ES-I3 (cell line): ENCODE data around the gene ADIPOR2.

Source experiments
- H3K36me3 ChIP-seq: 2 replicates; pipeline ENCODE4 v1.6.1; 2013; ENCODE audit warnings: mild to moderate bottlenecking, low read length, control low read depth, moderate library complexity; ENCODE audit not compliant: insufficient read depth
- H3K4me1 ChIP-seq: 2 replicates; pipeline ENCODE4 v1.6.1; 2013; ENCODE audit warnings: mild to moderate bottlenecking, control low read depth, low read length; ENCODE audit not compliant: insufficient read depth
- H3K9ac ChIP-seq: 2 replicates; pipeline ENCODE4 v1.6.1; 2013; ENCODE audit warnings: low read depth, mild to moderate bottlenecking, low read length, moderate library complexity
- H3K9me3 ChIP-seq: 2 replicates; pipeline ENCODE4 v1.6.1; 2013; ENCODE audit warnings: mild to moderate bottlenecking, low read length, moderate library complexity; ENCODE audit not compliant: control insufficient read depth, insufficient read depth

The ADIPOR2 gene

DNA sequence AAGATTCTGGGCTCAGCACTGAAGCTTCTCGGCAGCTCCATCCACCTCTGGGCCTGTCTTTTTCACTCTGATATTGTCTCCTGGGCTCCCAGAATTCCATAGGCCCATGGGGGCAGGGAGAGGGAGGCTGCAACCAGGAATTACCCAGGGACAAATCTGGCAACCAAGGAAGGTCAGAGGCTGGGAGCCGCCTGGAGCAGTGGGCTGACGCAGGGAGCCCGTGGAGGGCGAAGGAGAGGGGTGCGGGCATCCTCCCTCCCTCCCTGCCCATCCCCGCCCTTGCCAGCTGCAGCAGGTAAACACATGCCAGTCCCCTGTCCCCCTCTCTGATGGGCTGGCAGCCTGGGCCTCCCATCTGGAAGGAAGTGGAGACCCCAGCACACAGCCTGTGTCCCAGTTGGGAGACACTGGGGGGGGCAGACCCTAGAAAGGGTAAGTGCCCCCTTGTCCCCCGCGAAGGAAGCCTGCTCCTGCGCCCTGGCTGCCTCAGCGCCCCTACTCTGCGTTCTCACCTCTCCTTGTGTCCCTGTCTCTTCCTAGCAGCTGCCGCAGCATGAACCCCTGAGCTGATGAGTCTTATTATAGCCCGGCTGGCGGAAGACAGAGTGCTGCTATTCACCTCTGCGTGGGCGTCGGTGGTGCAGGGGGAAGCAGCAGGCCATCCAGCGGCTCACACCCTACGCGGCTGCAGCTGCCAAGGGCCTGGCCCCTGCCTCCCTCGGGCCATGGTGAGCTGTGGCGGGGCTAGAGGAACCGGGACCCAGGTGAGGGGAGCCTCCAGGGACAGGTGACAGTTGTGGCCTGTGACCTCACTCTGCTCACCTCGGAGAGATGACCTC is 136.2 kb downstream of the ADIPOR2 start:
- no peaks in the 10 kb centered on the region for H3K36me3 ChIP-seq
- H3K9ac ChIP-seq, result no peak overlapping the region
- no peaks in the 10 kb centered on the region; the same call in 1 of the 2 replicates for H3K4me1 ChIP-seq
- no peaks in the 10 kb centered on the region for H3K9me3 ChIP-seq

DNA sequence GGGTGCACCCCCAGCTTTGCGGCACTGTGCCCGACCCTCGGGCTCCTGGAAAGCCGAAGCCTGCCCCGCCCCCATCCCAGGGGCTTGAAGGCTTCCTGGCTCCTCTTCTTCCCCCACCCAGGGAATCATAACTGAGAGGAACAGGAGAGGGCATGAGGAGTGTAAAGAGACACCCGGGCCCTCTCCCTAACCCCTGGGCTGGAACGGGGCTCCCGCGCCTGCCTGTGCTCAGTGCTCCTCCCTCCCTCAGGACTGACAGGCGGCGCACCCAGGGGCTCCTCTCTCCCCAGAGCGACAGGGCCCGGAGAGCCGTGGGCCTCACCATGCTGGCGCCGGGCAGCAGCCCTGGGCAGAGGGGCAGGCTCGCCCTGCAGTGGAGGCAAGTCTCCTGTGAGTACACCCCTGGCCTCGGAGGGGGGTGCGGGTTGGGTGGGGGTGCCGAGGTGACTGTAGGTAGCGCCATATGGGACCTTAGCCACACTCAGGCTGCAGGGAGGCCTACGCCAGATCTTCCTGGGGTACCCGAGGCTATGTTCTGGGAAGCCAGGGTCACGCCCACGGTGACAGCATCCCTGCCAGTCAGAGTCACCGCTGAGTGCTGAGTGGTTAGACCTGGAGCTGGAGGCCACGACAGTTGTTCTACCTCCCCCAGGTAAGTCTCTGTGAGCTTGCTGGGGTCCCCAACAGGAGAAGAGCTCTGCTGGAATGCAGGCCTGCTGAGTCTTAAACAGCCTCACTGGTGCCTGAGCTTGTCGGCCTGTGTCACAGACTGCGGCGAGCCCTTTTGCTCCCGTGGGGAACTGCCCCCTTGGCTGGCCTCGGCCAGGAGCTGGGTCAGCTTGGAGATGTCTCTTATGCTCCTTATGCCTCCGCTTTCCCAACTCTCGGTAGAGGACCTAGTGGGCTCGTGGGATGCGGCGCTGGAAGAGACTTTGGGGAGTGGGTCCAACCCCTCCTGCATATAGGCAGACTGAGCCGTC is 137.2 kb downstream of the ADIPOR2 start:
- Histone ChIP-seq H3K9me3 (no peaks in the 10 kb centered on the region), H3K4me1 (no peaks in the 10 kb centered on the region; the same call in 1 of the 2 replicates), H3K9ac (no peak overlapping the region), H3K36me3 (no peaks in the 10 kb centered on the region)

DNA sequence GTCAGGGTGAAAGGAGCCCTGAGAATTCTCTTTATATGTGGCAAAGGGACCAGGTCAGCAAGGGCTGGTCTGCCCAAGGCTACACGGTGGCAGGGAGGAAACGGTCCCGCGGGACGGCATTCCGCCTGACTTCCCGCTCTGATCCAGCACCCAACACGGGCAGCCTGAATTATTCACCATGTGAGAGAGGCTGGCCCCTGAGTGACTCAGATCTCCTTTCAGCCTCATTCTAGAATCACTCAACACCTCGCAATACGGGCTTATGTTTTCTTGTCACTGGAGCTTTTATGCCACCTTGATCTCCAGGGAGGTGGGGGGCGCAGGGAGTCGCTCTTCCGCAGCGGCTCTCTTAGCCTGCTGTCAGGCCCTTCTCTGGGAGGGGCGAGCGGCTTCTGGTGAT is 138.0 kb downstream of the ADIPOR2 start:
- Histone ChIP-seq H3K36me3 (no peaks in the 10 kb centered on the region), H3K4me1 (no peaks in the 10 kb centered on the region; the same call in 1 of the 2 replicates), H3K9ac (no peak overlapping the region), H3K9me3 (no peaks in the 10 kb centered on the region)

DNA sequence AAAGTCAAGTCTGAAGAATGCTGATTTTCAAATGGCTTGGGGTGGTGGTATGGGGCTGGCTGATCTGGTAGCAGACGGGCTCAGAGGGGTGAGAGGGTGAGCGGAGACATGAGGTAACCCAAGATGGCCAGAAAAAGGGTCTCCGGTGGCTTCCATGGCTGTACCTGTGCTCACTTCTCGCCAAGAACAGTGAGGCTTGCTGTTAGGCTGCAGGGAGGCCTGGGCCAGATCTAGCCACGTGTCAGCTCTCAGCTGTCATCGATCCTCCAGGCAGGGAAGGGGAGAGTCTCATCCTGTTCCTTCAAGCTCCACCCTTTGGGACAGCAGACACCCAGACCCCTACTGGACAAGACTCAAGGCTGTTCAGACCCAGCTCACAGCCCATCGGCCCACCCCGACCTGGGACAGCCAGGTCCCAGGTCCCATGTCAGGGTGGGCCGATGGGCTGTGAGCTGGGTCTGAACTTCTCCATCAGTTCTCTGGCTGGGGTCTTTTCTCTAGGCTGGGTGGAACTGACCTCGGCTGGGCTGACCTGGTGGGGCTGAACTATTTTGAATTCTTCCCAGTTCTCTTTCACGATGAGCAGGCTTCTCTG is 138.5 kb downstream of the ADIPOR2 start:
- Histone ChIP-seq H3K9ac (no peak overlapping the region), H3K4me1 (no peaks in the 10 kb centered on the region; the same call in 1 of the 2 replicates), H3K36me3 (no peaks in the 10 kb centered on the region), H3K9me3 (no peaks in the 10 kb centered on the region)

DNA sequence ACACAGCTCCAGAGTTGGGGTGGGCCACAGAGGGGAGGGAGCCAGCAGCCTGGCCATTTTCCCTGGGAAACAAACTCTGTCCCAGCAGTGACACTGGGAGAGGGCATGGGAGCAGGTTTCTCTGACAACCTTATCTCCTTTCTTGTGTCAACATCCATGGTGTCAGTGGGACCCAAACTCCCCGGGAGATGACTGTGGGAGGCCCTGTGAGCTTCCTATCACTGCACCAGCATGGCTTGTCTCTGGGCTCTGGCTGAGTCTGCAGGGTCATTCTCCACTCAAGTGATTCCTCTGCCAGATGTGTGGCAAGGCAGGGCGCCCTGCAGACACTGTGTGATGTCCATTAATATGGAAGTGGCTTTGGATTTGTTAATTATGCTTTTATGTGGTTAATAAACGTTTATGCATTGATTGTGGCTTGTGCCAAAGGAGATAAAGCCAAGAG is 139.6 kb downstream of the ADIPOR2 start:
- H3K9ac ChIP-seq, result no peak overlapping the region
- H3K9me3 ChIP-seq, result no peaks in the 10 kb centered on the region
- H3K36me3 ChIP-seq, result no peaks in the 10 kb centered on the region
- H3K4me1 ChIP-seq, result no peaks in the 10 kb centered on the region; the same call in 1 of the 2 replicates

DNA sequence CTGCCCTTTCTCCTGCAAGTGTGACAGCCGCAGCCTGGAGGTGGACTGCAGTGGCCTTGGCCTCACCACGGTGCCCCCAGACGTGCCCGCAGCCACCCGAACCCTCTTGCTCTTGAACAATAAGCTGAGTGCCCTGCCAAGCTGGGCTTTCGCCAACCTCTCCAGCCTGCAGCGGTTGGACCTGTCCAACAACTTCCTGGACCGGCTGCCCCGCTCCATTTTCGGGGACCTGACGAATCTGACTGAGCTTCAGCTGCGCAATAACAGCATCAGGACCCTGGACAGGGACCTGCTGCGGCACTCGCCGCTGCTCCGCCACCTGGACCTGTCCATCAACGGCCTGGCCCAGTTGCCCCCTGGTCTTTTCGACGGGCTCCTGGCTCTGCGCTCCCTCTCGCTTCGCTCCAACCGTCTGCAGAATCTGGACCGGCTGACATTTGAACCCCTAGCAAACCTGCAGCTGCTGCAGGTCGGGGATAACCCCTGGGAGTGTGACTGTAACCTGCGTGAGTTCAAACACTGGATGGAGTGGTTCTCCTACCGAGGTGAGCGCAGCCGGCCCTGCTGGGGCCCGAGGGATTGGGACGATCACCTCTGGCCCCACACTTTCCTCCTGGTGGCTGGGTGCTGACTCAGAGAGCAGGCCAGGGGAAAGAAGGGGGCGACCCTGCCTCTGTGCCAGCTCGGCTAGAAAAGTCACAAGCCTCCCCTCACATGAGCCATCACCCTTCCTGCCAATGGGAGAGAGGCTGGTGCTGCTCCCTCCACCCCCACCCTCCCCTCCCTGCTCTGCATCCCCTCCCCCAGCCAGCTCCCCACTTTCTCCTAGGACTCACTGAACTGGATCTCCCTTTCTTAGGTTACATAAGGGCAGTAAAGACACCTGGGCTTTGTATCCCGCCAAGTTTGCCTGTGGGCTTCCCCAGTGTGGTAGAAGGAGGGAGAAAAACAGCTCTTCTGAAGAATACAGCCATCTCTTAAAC is 140.4 kb downstream of the ADIPOR2 start:
- Histone ChIP-seq H3K36me3 (no peaks in the 10 kb centered on the region), H3K4me1 (no peaks in the 10 kb centered on the region; the same call in 1 of the 2 replicates), H3K9me3 (no peaks in the 10 kb centered on the region), H3K9ac (peak overlapping the region; percentile 6; the same call in 1 of the 2 replicates)

DNA sequence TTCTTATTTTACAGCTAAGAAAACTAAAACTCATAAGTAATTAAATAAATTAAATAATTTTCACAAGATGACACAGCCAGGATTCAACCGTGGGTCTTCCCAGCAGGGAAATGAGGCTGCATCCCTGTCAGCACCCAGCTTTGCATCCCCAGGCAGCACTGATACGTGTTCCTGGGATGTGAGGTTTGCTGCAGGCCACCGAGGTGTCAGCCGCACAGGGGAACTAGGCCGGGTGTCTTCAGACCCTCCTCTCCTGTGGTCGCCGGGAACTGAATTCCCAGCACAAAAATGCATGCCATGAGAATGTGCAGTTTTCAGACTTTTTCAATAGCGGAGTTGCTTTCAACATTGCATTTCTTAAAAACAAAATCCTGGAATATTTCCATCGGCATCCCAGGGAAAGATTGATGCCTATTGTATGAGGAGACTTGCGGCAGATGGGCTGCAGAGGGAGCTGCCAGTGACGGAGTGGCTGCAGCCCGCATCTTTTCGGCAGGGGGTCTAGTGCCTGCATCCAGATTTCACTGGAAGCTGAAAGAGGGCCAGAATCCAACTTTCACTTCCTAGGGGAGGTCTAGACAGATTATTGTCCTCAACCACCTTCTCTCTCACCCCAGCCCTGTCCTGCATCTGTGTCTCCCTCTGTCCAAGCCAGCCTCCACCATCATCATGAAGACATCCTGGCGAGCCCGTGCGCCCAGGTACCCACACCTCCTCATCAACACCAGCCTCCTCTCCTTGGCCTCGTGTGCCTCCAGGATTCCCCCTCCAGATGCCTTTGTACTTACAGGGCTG is 142.1 kb downstream of the ADIPOR2 start:
- Histone ChIP-seq H3K4me1 (no peaks in the 10 kb centered on the region; the same call in 1 of the 2 replicates), H3K36me3 (no peaks in the 10 kb centered on the region), H3K9ac (no peak overlapping the region), H3K9me3 (no peaks in the 10 kb centered on the region)

DNA sequence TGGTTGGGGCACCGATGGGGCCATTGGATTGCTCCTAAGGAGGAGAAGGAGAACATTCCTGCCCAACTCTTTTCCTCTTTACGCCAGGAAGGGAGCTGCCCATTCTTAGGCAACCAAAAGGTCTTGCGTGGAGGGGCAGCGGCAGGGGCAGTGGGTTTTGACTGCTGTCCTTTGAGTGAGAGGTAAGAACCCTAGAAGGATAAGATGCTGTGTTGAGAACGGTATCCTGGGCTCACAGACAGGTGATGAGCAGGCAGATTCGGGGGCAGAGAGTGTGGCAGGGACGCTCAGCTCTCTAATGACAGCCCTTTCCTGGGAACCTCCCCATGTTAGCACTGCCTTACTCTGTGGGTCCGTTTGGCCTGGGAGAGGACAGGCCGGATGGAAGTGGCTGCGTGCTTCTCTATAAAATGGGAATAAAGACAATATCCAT is 142.7 kb downstream of the ADIPOR2 start:
- Histone ChIP-seq H3K9me3 (no peaks in the 10 kb centered on the region), H3K36me3 (no peaks in the 10 kb centered on the region), H3K9ac (no peak overlapping the region), H3K4me1 (no peaks in the 10 kb centered on the region; the same call in 1 of the 2 replicates)

DNA sequence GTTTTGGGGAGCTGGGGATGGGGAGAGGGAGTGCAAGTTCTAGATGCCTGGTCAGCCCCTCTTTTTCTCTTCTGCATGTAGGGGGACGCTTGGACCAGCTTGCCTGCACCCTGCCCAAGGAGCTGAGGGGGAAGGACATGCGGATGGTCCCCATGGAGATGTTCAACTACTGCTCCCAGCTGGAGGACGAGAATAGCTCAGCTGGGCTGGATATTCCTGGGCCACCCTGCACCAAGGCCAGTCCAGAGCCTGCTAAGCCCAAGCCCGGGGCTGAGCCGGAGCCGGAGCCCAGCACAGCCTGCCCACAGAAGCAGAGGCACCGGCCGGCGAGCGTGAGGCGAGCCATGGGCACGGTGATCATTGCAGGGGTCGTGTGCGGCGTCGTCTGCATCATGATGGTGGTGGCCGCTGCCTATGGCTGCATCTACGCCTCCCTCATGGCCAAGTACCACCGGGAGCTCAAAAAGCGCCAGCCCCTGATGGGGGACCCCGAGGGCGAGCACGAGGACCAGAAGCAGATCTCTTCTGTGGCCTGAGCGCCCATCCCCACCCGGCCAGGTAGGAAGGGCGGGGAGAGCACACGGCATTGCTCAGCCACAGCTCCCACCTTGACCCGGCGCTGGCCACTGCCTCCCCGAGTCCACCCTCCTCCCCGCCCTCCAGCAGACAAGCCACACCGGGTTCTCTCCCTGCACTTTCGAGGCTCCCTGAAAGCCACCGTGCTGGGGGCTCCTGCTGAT is 143.5 kb downstream of the ADIPOR2 start:
- Histone ChIP-seq H3K9ac (no peak overlapping the region), H3K36me3 (no peaks in the 10 kb centered on the region), H3K9me3 (no peaks in the 10 kb centered on the region), H3K4me1 (no peaks in the 10 kb centered on the region; the same call in 1 of the 2 replicates)

DNA sequence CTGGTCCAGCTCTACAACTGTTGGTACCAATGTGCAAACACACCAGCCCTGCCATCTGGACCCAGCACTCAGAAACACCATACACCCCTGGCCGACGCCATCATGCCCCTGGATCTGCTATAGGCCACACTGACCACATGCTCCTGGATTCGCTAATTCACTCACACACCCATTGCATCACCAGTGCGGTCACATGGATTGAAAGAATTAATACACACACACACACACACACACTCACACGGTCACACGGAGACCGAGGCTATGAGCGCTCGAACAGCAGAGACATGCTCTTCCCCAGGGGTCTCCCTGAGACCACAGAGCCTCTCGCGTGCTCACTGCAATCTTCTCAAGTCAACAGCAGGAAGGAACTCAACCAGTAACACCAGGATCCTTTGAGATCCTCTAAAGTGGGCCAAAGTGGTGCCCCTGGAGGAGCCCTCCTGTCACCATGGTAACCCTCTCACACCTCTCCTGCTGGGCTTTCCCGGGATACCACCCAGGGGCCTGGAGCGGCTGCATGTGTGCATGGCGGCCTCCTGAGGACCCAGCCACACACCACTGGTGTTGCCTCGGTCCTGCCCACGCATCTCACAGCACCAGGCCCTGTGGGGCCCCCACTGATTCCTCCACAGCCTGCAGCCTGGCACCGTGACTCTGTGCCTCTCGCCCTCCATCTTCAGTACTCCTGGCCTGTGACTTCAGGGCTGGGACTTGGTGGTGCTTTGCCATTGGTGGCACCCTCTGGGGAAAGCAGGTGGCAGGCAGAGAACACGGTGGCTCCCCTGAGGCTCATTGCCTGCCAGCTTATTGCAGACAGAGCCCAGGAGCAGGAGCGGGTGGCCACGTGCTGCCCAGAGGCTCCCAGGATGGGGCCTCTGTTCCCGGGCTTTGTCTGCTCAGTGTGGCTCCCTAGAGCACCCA is 144.6 kb downstream of the ADIPOR2 start:
- no peak overlapping the region for H3K9ac ChIP-seq
- H3K9me3 ChIP-seq, result no peaks in the 10 kb centered on the region
- H3K4me1 ChIP-seq, result peaks cover 4% of the 10 kb centered on the region; the same call in 1 of the 2 replicates

DNA sequence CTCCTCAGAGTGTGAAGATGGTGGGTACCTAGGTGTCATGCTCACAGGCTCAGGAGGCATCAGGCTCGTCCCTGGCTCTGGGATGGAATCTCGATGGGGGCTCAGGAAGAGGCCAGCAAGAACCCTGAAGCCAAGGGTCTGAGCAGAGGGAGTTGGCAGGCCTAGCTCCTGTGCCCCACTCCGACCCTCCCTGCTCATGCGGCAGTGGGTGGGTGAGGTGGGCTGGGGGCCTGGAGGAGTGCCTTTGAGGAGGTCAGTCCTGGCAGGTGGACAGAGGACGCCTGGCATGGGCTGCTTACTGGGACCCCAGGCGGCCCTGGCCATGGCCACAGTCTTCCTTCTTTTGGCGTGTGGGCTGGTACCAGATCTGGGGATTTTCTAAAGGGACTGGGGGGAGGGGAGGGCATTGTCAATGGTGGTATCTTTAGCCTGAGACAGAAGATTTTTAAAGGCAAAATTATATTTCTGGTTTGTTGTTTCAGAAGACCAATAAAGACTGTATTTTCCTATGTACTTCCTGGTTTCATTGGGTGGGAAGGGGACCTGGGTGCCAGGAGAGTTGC is 145.5 kb downstream of the ADIPOR2 start:
- no peaks in the 10 kb centered on the region for H3K9me3 ChIP-seq
- no peaks in the 10 kb centered on the region for H3K36me3 ChIP-seq
- no peak overlapping the region for H3K9ac ChIP-seq
- peaks cover 4% of the 10 kb centered on the region; the same call in 1 of the 2 replicates for H3K4me1 ChIP-seq

More for the DNA sequence above, 144.6 kb downstream of the ADIPOR2 start:
- no peaks in the 10 kb centered on the region for H3K36me3 ChIP-seq
